ENCODE data around the gene INPP4A. TPM values are rescaled to one million over a fixed set of nuclear protein-coding genes. Genes with fewer than 3 reads are reported as not detected.
A peak's percentile ranks its signal among the peaks of the same experiment; 100 is the strongest.

INPP4A gene
- total and polyA plus RNA-seq, 2 of the 13 experiments (the other 11 are each of a cell fraction or from before 2014, with no cell fraction given), result 10.1 to 10.9 TPM

GRCh38 chr2:98608116-98608961, 163.7 kb downstream of the INPP4A start, which contains the start of the genes COA5 and UNC50 (continued):
- TF ChIP-seq ZBTB34 (CRISPR knock-in tag; IDR thresholded peaks at IDR 0.05) (peak; percentile 58; the same call in 1 of the 2 replicates), ZNF296 (CRISPR knock-in tag; conservative IDR thresholded peaks at IDR 0.05) (0 out of 2 replicates have a peak, but pooled peaks have one; percentile 71), MED13 (CRISPR knock-in tag; IDR thresholded peaks at IDR 0.05) (peak; percentile 49; the same call in 1 of the 2 replicates), ELF4 (CRISPR knock-in tag; IDR thresholded peaks at IDR 0.05; ENCODE audit: borderline replicate concordance) (no peak; the same call in 1 of the 2 replicates), SMAD3 (CRISPR knock-in tag; IDR thresholded peaks at IDR 0.05) (peak; percentile 80), ZNF431 (CRISPR knock-in tag; IDR thresholded peaks at IDR 0.05; ENCODE audit: borderline replicate concordance, low read depth) (peak; percentile 64; the same call in 1 of the 2 replicates), XRCC5 (optimal IDR thresholded peaks at IDR 0.05; ENCODE audit: low read length) (peak; percentile 90), RXRB (CRISPR knock-in tag; IDR thresholded peaks at IDR 0.05; ENCODE audit: borderline replicate concordance) (peak; percentile 78), SIX1 (CRISPR knock-in tag; IDR thresholded peaks at IDR 0.05; ENCODE audit: borderline replicate concordance) (no peak), TIGD3 (CRISPR knock-in tag; IDR thresholded peaks at IDR 0.05; ENCODE audit: borderline replicate concordance) (0 out of 2 replicates have a peak, but pooled peaks have one; percentile 17), KDM4B (CRISPR knock-in tag; IDR thresholded peaks at IDR 0.05) (peak; percentile 64; the same call in 1 of the 2 replicates)
- TF ChIP-seq, protein P1, sequence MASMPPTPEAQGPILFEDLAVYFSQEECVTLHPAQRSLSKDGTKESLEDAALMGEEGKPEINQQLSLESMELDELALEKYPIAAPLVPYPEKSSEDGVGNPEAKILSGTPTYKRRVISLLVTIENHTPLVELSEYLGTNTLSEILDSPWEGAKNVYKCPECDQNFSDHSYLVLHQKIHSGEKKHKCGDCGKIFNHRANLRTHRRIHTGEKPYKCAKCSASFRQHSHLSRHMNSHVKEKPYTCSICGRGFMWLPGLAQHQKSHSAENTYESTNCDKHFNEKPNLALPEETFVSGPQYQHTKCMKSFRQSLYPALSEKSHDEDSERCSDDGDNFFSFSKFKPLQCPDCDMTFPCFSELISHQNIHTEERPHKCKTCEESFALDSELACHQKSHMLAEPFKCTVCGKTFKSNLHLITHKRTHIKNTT (CRISPR knock-in tag; IDR thresholded peaks at IDR 0.05), result 0 out of 2 replicates have a peak, but pooled peaks have one; percentile 15
- TF ChIP-seq, protein P2, sequence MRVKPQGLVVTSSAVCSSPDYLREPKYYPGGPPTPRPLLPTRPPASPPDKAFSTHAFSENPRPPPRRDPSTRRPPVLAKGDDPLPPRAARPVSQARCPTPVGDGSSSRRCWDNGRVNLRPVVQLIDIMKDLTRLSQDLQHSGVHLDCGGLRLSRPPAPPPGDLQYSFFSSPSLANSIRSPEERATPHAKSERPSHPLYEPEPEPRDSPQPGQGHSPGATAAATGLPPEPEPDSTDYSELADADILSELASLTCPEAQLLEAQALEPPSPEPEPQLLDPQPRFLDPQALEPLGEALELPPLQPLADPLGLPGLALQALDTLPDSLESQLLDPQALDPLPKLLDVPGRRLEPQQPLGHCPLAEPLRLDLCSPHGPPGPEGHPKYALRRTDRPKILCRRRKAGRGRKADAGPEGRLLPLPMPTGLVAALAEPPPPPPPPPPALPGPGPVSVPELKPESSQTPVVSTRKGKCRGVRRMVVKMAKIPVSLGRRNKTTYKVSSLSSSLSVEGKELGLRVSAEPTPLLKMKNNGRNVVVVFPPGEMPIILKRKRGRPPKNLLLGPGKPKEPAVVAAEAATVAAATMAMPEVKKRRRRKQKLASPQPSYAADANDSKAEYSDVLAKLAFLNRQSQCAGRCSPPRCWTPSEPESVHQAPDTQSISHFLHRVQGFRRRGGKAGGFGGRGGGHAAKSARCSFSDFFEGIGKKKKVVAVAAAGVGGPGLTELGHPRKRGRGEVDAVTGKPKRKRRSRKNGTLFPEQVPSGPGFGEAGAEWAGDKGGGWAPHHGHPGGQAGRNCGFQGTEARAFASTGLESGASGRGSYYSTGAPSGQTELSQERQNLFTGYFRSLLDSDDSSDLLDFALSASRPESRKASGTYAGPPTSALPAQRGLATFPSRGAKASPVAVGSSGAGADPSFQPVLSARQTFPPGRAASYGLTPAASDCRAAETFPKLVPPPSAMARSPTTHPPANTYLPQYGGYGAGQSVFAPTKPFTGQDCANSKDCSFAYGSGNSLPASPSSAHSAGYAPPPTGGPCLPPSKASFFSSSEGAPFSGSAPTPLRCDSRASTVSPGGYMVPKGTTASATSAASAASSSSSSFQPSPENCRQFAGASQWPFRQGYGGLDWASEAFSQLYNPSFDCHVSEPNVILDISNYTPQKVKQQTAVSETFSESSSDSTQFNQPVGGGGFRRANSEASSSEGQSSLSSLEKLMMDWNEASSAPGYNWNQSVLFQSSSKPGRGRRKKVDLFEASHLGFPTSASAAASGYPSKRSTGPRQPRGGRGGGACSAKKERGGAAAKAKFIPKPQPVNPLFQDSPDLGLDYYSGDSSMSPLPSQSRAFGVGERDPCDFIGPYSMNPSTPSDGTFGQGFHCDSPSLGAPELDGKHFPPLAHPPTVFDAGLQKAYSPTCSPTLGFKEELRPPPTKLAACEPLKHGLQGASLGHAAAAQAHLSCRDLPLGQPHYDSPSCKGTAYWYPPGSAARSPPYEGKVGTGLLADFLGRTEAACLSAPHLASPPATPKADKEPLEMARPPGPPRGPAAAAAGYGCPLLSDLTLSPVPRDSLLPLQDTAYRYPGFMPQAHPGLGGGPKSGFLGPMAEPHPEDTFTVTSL (CRISPR knock-in tag; IDR thresholded peaks at IDR 0.05; ENCODE audit: borderline replicate concordance), result peak; percentile 42; the same call in 1 of the 2 replicates
